SK-N-SH treated with all-trans-retinoic acid at 6 μM for 48 hours (cell line): ENCODE measurements around the gene OSER1.

Source experiments
- ARNTL ChIP-seq: fragments of 450-650 bp; formaldehyde crosslinking; IDR thresholded peaks from 2 replicates; pipeline ENCODE4 v1.5.0; 2020; ENCODE audit warnings: low read depth, mild to moderate bottlenecking, moderate library complexity, borderline replicate concordance
- BACH2 ChIP-seq: fragments of 250-450 bp; sonication (Bioruptor Pico); IDR thresholded peaks from 2 replicates; pipeline ENCODE4 v1.9.0; 2021; ENCODE audit warnings: mild to moderate bottlenecking, borderline replicate concordance
- CREB5 ChIP-seq: fragments of 250-450 bp; sonication (Bioruptor Pico); IDR thresholded peaks from 2 replicates; pipeline ENCODE4 v1.5.1; 2020; ENCODE audit warnings: low read depth, mild to moderate bottlenecking, moderate library complexity
- ISL1 ChIP-seq: fragments of 250-450 bp; sonication (Bioruptor Pico); IDR thresholded peaks from 2 replicates; pipeline ENCODE4 v2.1.2; 2022; ENCODE audit warnings: mild to moderate bottlenecking, moderate library complexity
- OSR1 ChIP-seq: fragments of 250-450 bp; sonication (Bioruptor Pico); IDR thresholded peaks from 2 replicates; pipeline ENCODE4 v1.8.0; 2022; ENCODE audit warnings: moderate library complexity, mild to moderate bottlenecking, inconsistent platforms
- PATZ1 ChIP-seq: fragments of 250-450 bp; sonication (Bioruptor Pico); IDR thresholded peaks from 2 replicates; pipeline ENCODE4 v1.8.0; 2020; ENCODE audit warnings: mild to moderate bottlenecking, moderate library complexity, borderline replicate concordance
- RARB ChIP-seq: fragments of 250-450 bp; sonication (Bioruptor Pico); IDR thresholded peaks from 2 replicates; pipeline ENCODE4 v1.8.0; 2021; ENCODE audit warnings: mild to moderate bottlenecking, moderate library complexity
- TCF4 ChIP-seq: fragments of 250-450 bp; sonication (Bioruptor Pico); IDR thresholded peaks from 2 replicates; pipeline ENCODE4 v1.8.0; 2021; ENCODE audit warnings: mild to moderate bottlenecking, moderate library complexity, borderline replicate concordance
- ZC3H10 ChIP-seq: fragments of 250-450 bp; sonication (Bioruptor Pico); IDR thresholded peaks from 2 replicates; pipeline ENCODE4 v1.5.1; 2021; ENCODE audit warnings: mild to moderate bottlenecking, moderate library complexity
- ZFP3 ChIP-seq: fragments of 250-450 bp; sonication (Bioruptor Pico); IDR thresholded peaks from 2 replicates; pipeline ENCODE4 v1.5.0; 2020; ENCODE audit warnings: mild to moderate bottlenecking, moderate library complexity
- ZNF565 ChIP-seq: fragments of 450-650 bp; formaldehyde crosslinking; conservative IDR thresholded peaks from 2 replicates; pipeline ENCODE4 v1.5.0; 2020; ENCODE audit warnings: low read depth, mild to moderate bottlenecking, moderate library complexity
- ZNF8 ChIP-seq: fragments of 450-650 bp; formaldehyde crosslinking; IDR thresholded peaks from 2 replicates; pipeline ENCODE4 v1.5.0; 2020; ENCODE audit warnings: mild to moderate bottlenecking, moderate library complexity

DNA sequence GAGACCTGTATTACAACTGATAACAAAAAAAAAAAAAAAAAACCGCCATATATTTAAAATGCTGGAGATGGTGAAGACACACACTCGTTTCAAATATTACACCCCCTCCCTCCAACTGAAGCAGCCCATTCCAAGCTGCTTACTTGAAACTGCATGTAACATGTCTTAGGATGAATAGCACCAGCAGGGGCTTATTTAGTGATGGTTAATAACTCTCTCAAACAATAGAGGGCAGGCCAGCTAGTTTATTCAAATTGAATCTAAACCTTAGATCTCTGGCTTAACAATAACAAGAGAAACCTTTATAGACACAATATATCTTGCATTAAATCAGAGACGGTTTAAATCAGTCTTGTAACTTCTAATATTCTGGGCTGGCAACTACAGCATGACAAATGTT lies 14.3 kb downstream of the OSER1 start:
- TF ChIP-seq ARNTL (CRISPR knock-in tag) (no peak), ZFP3 (CRISPR knock-in tag) (no peak), TCF4 (CRISPR knock-in tag) (no peak), PATZ1 (CRISPR knock-in tag) (no peak), ZC3H10 (no peak), ISL1 (CRISPR knock-in tag) (no peak), ZNF8 (no peak), ZNF565 (CRISPR knock-in tag) (no peak), CREB5 (CRISPR knock-in tag) (no peak), OSR1 (CRISPR knock-in tag) (no peak), BACH2 (CRISPR knock-in tag) (no peak), RARB (CRISPR knock-in tag) (no peak)
